NCI-H82 treated with DMSO at 0.1 percent for 48 hours (cell line): ENCODE data around the gene TUBA1B.
"Not testable (repeated sequence)": the region's sequence is repeated elsewhere in the genome, so short reads cannot be mapped to it uniquely, and the experiment has no call there.

ENCODE experiments used
- DNase-seq: peaks from one replicate; lab custom pipeline; 2025; ENCODE audit not compliant: unreplicated experiment; lab: John Stamatoyannopoulos, UW

Gene TUBA1B

DNA sequence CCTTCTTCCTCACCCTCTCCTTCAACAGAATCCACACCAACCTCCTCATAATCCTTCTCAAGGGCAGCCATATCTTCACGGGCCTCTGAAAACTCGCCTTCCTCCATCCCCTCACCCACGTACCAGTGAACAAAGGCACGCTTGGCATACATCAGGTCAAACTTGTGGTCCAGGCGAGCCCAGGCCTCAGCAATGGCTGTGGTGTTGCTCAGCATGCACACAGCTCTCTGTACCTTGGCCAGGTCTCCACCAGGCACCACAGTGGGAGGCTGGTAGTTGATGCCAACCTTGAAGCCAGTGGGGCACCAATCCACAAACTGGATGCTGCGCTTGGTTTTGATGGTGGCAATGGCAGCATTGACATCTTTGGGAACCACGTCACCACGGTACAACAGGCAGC is 3.2 kb downstream of the TUBA1B start:
- not testable (repeated sequence) for DNase-seq

DNA sequence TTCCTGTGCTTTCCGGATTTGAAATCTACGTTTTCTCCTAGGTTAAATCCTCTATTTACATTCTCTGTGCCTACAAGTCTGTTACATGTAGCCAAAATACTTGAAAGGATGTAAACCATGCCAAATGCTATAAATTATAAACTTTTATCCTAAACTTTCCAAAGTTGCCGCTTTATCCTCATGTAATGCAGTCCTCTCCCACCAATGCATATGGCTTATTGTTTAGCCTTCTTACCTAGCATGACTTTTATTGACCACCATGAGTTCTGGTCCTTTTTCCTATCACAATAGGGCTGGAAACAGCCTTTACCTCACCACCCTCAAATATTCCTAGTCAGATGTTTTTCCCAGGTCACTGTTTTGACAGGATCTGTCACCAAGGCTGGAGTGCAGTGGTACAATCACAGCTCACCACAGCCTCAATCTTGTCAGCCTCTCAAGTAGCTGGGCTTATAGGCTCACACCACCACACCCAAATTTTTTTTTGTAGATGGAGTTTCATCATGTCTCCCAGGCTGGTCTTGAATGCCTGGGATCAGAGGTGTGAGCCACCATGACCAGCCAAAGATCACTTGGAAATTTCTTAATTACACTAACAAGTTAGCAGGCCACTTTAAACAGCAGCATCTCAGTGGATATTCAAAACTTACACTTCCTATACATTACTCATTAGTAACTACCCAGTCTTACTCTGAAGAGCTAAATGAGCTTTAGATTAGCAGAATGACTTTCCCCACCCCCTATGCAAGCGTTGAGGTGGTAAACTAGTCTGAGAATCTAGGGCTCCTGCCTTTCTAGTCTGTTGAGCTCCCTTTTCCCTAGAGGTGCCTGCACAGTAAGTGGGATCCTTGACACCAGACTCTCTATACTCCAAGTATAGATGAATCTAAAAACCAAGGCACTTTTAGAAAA is 4.1 kb downstream of the TUBA1B start:
- DNase-seq, result no peak

DNA sequence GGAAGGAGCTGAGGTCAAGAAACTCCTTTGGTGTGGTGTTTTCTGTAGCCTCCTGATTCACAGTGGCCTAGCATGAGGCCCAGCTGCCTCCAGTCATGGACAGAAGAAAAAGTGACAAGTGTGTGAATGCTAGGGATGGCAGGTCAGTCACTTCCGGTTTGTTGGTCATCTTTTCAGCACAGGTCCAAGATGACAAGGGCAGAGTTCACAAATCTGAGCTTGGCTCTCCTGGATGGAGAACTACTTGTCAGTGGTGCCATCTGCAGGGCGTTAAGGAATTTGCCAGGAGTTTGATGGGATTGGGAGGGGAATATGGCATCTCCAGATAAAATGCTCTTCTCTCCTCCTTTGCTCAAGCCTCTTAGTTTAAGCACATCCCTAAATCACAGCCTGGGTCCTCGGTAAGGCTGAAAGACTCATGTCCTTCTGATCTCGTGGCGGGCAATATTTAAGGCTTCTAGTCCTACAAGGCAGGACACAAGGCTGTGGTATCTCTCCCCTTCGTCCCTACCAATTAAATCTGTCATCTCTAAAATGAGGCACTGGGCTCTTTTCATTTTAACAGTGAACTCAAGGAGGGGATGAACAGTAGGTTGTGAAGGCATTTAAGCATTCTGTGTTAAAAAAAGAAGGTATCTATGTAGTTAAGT is 10.0 kb downstream of the TUBA1B start:
- DNase-seq, result peak; percentile 59

DNA sequence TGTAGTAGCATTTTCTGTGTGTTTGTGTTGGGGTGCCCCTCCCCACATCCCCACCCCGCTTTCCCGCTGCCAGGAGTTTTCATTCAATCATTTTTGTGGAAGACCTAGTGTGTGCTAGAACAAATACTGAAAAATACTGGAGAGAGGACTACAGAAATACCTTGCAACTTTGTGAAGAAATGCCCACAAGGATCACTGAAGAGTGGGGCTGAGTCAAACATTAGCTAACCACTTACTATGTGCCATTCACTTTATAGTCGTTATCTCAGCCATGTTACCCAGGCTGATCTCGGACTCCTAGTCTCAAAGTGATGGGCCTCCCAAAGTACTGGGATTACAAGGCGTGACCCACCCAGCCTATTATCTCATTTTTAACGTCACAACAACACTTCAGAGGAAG is 20.0 kb downstream of the TUBA1B start:
- no peak for DNase-seq

DNA sequence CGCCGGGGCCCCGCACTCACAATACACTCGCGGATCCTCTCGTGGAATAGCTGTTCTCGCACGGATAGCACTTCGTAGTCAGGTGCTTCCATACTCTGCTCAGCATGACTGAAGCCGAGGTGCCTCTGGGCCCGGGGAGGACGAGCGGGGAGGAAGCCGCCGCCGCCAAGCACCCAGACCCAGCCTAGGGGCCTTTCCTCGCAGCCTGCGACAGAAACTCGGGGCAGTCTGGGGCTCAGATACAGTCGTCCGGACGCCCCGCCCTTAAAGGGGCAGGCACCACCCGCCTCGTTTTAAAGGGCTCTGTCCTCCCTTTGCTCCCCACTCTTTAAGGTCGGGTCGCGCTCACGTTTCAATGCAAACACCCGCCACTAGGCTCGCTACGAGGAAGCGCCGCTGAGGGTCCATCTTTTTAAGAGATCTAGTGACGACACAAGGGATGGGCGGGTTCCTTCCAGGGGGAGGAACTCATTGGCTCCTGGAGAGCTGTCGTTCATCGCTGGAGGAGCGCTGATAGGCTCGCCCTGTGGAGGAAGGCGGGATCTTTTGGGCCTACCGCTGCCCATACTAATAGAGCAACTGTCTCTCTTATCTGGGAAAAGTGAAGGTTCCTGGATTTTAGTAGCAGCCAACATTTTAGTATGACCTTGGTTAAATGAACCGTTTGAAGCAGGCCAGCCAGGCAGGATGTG is 20.6 kb downstream of the TUBA1B start, which contains the start of gene LMBR1L:
Gene LMBR1L (minus strand): TSS at position 384 of the 692 bp plus-strand sequence. CDS start 292 bp downstream, at position 92.
- DNase-seq, result peak; percentile 96

DNA sequence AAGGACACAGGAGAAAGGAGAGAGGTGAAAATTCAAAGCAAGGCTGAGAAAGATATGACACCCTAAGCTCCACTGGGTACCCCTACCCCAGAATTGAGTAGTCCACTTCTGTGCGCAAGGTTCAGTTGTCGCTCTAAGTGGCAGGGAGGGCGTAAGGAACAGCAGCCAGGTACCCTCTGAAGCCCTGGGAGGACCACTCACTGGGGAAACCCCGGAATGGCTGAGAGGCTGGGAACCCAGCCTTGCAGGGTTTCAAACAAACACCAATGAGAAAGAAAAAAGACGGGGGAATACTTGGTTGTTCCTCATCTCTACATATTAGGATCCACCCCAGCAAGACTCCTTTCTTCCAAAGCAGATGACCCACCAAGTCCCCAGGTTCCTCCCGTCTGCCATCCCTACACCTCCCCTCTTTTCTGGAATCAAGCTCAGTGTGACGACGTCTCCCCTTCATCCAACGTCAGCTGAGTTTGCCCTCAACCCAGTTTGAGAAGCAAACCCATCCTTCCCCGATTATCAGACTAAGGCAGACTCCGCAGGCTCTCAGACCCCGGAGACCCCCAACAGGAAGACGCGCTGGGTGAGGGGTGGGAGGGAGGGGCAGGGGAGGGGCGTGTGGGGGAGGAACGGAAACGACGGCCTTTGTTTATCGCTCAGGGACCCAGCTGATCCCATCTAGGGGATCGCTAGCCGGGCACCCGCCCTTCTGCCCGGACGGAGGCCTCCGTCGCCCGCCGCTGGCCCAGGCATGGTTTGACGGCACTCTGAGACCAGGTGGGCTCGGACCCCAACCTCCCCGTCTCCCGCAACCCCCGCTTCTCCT is 21.3 kb downstream of the TUBA1B start:
- no peak for DNase-seq

DNA sequence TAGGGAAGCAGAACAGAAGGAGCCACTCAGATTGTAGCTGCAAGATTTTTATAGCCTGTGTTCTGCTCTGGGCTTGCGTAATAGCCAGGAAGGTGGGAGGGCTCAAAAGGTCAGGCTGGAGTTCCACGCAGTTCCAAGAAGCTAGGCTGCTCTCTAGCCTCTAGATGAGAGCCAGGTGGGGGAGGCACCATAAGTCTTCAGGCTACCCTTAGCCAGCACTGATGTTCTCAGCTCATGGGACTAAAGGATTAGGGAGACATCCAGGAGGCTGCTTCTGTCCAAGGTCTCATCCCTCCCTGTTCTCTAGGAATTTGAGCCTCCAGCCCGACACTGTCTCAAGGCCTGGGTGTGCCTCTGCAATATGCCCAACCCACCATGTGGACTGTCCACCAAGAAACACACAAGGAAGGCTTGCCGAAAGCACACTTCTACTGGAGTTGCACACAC is 22.2 kb downstream of the TUBA1B start:
- DNase-seq, result no peak

DNA sequence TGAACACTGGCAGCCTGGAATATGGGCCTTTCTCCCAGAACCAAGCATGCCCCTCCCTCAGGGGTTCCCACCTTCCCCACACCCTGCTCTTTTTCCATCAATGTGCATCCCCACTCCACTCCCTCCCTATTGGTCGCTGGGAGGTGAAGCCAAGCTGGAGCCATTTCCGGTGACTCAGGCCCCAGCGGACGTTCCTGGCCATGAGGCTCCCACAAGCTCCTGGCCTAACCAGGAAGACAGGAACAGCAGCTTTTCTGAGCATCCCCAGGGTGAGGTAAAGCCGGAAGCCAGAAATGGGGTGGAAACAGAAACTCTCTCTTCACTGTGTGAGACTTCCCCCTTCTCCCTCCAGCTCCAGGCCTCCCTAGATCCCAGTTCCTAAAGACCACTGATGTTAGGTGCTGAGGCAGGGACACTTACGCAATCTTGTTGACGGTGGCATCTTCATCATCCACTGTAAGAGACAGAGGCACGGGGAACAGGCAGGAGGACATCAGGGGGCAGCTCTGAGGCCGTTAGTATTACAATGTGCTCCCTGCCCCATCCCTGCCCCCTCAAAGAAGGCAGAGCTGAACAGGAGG is 25.6 kb downstream of the TUBA1B start:
- DNase-seq, result no peak

DNA sequence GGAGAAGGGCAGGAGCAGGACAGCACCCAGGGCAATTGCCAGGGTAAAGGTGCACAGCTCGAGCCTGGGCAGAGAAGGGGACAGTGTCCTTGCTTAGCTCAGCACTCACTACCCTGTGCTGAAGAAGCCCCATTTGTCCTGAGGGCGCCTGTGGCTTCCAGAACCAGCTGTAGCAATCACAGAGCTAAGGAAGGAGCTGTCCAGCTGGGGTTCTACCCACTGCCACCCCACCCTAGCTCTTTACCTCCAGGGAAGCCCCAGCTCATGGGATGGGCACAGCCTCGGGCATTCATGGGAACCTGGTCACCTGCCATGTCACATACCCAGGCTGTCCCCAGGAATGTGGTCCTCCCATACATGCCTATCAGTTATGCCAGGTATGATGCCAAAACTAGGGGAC is 26.4 kb downstream of the TUBA1B start:
- no peak for DNase-seq

DNA sequence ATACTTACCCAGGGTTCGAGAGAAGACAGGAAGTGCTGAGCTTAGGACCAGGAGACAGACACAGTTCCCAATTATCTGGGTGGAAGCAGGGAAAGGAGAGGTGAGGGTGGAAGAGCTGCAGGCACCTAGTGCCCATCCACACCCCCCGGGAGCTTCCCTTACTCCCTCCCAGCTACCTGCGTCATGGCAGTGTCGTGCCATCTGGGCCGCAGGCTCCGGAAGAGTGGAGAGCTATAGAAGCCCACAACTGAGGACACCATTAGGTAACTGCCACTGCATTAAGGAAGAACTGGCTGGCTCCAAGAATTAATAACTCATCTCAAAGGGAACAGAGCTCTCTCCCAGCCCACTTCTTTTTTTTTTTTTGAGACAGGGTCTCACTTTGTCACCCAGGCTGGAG is 30.8 kb downstream of the TUBA1B start:
- DNase-seq, result no peak

DNA sequence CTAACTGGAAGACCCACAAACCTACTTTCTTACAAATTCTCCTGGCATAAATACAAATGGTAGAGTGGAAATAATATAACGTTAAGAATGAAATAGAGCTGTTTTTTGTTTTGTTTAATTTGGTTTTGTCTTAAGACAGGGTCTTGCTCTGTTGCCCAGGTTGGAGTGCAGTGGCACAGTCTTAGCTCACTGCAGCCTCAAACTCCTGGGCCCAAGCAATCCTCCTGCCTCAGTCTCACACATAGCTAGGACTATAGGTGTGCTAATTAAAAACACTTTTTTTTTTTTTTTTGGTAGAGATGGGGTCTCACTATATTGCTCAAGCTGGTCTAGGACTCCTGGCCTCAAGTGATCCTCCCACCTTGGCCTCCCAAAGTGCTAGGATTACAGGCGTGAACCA is 32.5 kb downstream of the TUBA1B start:
- no peak for DNase-seq

DNA sequence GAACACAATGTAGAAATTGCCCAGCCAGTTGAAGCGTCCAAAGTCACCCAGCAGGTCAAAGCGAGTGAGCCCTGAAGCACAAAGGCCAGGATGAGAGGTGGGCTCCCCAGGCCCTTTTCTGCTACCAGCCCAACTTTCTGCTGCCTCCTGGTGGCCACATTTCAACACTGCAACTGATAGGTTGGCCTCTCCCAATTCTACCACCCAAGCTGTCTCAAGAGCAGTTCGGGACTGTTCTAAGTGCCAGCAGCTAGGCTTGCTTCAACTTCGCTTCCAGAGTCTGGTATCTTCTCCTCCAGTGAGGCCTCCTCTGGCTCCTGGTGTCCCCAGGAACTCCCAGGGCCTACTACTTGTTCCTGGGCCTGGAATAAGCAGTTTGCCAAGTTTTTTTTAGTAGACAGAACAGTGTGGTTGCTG is 33.2 kb downstream of the TUBA1B start:
- DNase-seq, result peak; percentile 24

DNA sequence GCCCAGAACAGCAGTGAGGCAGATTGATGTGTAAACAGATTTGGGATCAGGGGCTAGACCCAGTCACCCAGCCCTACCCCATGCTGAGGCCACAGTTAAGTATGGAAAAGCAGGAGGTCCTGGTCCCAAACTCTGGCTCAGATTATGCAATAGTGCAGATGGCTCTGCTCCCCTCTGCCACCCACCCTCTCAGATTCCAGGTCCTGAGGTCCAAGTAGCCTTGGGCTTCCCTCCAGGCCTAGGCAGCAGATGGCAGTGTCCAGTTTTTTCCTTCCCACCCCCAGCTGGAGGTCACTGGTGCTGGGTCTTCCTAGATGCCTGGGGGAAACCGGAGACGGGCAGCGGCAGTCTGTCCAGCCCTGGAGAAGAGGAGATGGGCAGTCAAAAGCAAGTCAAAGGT is 33.8 kb downstream of the TUBA1B start:
- DNase-seq, result no peak

DNA sequence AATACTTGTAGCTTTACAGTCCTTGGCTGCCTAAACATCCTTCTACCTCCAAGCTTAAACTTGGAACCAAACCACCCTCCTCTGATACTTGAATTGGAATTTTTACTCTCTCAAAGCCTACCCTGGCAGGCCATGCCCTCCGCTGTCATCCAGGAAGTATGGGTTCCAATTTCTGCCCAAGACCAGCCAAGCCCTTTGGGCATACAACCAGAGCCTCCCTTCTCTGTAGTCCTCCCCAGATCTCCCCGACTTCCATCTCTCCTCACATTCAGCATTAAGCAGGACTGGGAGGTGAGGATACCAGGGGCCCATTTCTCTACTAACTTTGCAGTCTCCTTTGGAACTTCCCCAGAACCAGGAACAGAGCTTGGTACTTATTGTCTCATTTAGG is 36.2 kb downstream of the TUBA1B start:
- DNase-seq, result no peak

DNA sequence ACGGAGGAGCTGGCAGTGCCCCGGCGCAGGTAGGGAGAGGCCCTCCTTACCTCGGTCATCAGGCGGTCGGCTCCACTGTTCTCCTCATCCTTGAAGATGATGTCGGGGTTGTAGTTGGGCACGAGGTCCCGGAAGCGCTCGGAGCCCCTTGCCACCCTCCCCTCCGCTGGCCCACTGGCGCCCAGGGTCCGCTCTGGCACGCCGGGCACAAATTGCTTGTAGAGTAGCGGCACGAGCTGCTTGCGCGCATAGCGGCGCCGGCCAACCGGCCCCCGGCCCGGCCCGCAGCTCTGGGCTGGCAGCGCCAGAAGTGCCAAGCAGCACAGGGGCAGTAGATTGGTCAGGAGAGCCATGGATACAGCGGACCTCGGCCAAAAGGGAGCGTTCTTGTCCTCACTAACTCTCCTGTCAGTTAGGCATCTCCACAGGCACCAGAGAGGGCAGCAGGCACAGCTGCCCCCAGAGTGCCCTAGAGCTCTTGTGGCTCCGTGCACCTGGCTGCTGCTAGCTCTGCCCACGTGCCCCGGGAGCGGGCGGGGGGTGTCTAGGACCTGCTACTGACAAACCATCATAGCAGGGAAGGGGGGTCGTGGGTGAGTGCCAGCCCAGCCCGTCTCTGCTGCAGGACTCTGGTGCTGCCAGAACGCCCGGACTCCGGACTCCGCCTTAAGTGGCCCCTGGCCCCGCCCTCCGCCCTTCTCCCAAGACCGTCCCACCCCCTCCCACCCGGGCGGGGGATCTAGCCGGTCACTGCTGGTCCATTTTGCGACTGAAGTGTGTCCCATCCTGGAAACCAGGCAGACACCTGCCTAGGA is 36.8 kb downstream of the TUBA1B start, which contains the start of gene DHH:
Gene DHH (minus strand): TSS at position 642 of the 815 bp plus-strand sequence. CDS start 289 bp downstream, at position 353.
- no peak for DNase-seq

DNA sequence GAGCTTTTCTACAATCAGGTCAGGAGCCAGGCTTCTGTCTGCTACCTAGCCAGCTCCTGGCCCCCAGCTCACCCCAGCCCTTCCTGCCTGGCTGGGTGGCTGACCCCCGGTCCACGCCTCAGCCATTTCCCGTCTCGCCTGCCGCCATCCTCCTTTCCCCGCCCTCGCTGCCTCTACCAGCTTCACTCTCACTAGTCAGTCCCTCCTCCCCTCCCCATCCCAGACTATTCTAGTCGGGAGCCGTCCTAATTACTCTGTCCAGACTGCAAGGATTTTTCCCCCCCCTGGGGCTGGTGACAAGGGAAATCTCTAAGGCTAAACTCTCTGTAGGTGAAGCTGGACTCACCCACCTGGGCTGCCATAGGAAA is 37.4 kb downstream of the TUBA1B start:
- DNase-seq, result no peak

DNA sequence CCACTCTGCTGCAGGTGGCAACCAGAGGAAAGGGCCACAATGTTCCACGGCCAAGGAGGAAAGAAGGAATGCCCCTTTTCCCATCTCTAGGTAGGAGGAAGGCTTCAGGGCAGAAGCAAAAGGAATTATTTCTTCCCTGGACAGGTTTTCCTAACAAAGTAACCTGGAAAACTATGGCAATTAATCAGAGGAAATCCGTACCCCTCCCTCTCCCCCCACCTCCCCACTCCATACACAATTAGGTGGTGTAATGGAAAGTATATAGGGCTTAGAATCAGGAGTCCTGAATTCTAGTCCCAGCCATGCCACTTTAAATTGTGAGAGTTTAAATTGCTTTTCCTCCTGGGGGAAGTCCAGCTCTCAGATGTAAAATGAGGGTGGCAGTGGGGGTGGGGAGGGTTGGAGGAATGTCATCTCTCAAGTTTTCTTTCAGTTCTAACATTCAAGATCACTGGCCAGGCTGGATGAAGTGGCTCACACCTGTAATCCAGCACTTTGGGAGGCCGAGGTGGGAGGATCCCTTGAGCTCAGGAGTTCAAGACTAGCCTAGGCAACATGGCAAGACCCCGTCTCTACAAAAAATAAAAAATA is 38.3 kb downstream of the TUBA1B start:
- no peak for DNase-seq

DNA sequence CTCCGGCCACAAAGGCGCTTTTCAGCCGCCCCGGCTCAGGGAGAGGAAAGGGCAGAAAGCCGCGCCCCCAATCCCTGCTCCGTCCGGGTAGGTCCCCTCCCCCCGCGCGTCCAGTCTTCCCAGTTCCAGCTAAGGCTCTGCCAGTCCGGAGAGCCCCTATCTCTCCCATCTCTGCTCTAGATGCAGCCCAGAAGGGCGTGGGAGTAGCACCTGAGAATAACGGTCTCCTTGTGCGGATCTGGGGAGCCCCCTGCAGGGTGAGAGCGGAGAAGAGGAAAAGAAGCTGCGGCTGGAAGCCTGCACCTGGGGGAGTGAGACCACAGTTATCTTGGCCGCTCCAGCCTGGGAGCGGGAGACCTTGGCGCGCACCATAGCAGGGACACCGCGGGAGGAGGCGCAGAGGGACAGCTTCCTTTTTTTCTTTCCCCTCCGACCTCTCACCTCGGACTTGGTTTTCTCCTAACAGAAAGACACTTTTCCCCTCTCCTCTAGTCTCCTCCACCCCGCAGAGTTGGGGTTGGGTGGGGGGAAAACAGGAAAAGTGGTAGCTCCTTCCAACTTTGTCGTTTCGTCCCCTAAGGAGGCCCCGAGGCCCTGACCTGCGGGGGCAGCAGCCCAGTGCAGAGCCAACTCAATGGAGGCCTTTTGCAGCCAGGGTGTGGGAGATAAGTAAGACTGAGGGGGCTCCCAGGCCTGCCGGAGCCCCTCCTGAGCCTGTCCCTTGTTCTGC is 38.9 kb downstream of the TUBA1B start:
- DNase-seq, result peak; percentile 26

DNA sequence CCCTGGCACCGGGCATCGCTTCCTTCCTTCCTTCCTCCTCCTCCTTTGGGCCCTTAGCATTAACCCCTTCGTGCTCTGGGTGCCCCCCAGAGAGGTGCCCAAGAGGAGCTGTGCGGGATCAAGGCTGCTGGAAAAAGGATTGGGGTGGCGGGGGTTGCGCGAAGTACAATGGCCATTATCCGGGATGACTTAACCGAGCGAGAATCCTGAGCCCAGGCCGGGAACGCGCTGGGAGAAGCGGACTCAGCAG is 39.4 kb downstream of the TUBA1B start:
- DNase-seq, result no peak
